ENCODE data around the gene SPEM2.

GRCh38 chr17:7398612-7399011 lies 26.8 kb upstream of the SPEM2 start:
- TF ChIP-seq CTCF (conservative IDR thresholded peaks at IDR 0.05): no peak
- TF ChIP-seq ZFX (IDR thresholded peaks at IDR 0.05): no peak

All from C4-2B (cell line).